CD4-positive, CD25-positive, alpha-beta regulatory T cell (primary cell): Measurements from ENCODE around the gene C16orf87. TPM values are rescaled to one million over a fixed set of nuclear protein-coding genes. Genes with fewer than 3 reads are reported as not detected.
"Not testable (repeated sequence)": the region's sequence is repeated elsewhere in the genome, so short reads cannot be mapped to it uniquely, and the experiment has no call there.

Experiments
- ATAC-seq, 2 donors: fragments of 150-1000 bp; cut with Tn5 transposase; one replicate each; pipeline ENCODE4 v1.10.0; 2021; ENCODE audit warnings: low read depth in 2 of 2, moderate number of reproducible peaks in 2 of 2, moderate library complexity in 1 of 2
- DNase-seq, 3 donors: peaks; one replicate each; pipeline versions ENCODE4 v3.0.0 to v3.0.0-alpha.2; 2012 to 2022; ENCODE audit warnings: mixed read lengths in 1 of 3
- H3K27ac ChIP-seq: one replicate; pipeline ENCODE4 v1.7.0; 2013; ENCODE audit warnings: mild to moderate bottlenecking, low read length; ENCODE audit not compliant: insufficient read depth, poor library complexity, severe bottlenecking
- H3K27me3 ChIP-seq: one replicate; pipeline ENCODE4 v1.7.0; 2013; ENCODE audit warnings: low read length; ENCODE audit not compliant: control insufficient read depth, insufficient read depth
- H3K36me3 ChIP-seq: one replicate; pipeline ENCODE4 v1.7.0; 2013; ENCODE audit warnings: mild to moderate bottlenecking, low read length, moderate library complexity; ENCODE audit not compliant: control insufficient read depth, insufficient read depth
- H3K4me1 ChIP-seq: 2 replicates; pipeline ENCODE4 v1.7.0; 2013; ENCODE audit warnings: mild to moderate bottlenecking, low read length; ENCODE audit not compliant: insufficient read depth, control insufficient read depth, poor library complexity, severe bottlenecking
- H3K4me3 ChIP-seq: one replicate; pipeline ENCODE4 v1.7.0; 2013; ENCODE audit warnings: low read depth, mild to moderate bottlenecking, low read length, moderate library complexity
- H3K9me3 ChIP-seq, 2 experiments: 1 replicate in 1 of 2; 2 replicates in 1 of 2; pipeline ENCODE4 v1.7.0; 2013; ENCODE audit warnings: low read length in 2 of 2, mild to moderate bottlenecking in 1 of 2, moderate library complexity in 1 of 2; ENCODE audit not compliant: control insufficient read depth in 2 of 2
- H3K27ac Mint-ChIP-seq, 3 donors: one replicate each; pipeline ENCODE4 v1.8.0; 2020 to 2022; ENCODE audit warnings: mild to moderate bottlenecking in 3 of 3, mixed read lengths in 3 of 3, moderate library complexity in 2 of 3
- H3K27me3 Mint-ChIP-seq: one replicate; pipeline ENCODE4 v1.8.0; 2022; ENCODE audit warnings: mild to moderate bottlenecking, mixed read lengths
- H3K36me3 Mint-ChIP-seq: one replicate; pipeline ENCODE4 v1.8.0; 2020; ENCODE audit warnings: mixed read lengths
- H3K4me1 Mint-ChIP-seq, 4 donors: one replicate each; pipeline ENCODE4 v1.8.0; 2020 to 2022; ENCODE audit warnings: mixed read lengths in 4 of 4, mild to moderate bottlenecking in 1 of 4
- H3K4me3 Mint-ChIP-seq, 4 donors: one replicate each; pipeline ENCODE4 v1.8.0; 2020 to 2022; ENCODE audit warnings: mild to moderate bottlenecking in 4 of 4, mixed read lengths in 4 of 4, moderate library complexity in 3 of 4
- H3K9me3 Mint-ChIP-seq, 7 donors: one replicate each; pipeline ENCODE4 v1.8.0; 2020 to 2022; ENCODE audit warnings: mixed read lengths in 7 of 7, mild to moderate bottlenecking in 3 of 7, moderate library complexity in 2 of 7
- polyA plus RNA-seq, 4 donors: library from polyadenylated mRNA; unstranded; fragments of 300-500 nt; fragmentation: Illumina TruSeq; gene quantifications; one replicate each; pipeline ENCODE4 v1.2.3, GENCODE V29; 2021
- total RNA-seq: library from RNA; stranded (reverse); gene quantifications from one replicate; pipeline ENCODE4 v1.2.3, GENCODE V29; 2022

C16orf87 gene
- 24.6 TPM for total RNA-seq
- 10 to 100 TPM; 13.1 to 22.6 (median 15.8) TPM for polyA plus RNA-seq

GRCh38 chr16:46830902-46831647 lies at the start of gene C16orf87:
TSS of gene C16orf87 (minus strand) at chr16:46831180. CDS start at chr16:46831149, 31 bp downstream.
- H3K27ac Mint-ChIP-seq: peak within 1 kb of the TSS; percentile 95 to 96 (median 96)

GRCh38 chr16:46875243-46875642 lies 44.3 kb upstream of the C16orf87 start:
- DNase-seq (no peak), ATAC-seq (no peak)
- no peaks in the 10 kb centered on the region for H3K27me3 ChIP-seq
- no peaks in the 10 kb centered on the region for H3K9me3 Mint-ChIP-seq
- peaks cover 9% of the 10 kb centered on the region for H3K27me3 Mint-ChIP-seq
- H3K27ac ChIP-seq: no peak overlapping the region
- no peaks in the 10 kb centered on the region for H3K4me1 ChIP-seq
- H3K36me3 ChIP-seq: no peaks in the 10 kb centered on the region
- no peaks in the 10 kb centered on the region for H3K9me3 ChIP-seq
- H3K4me1 Mint-ChIP-seq: no peaks in the 10 kb centered on the region
- H3K27ac Mint-ChIP-seq: no peak overlapping the region
- no peak overlapping the region for H3K4me3 Mint-ChIP-seq
- H3K4me3 ChIP-seq: no peak overlapping the region
- H3K36me3 Mint-ChIP-seq: no peaks in the 10 kb centered on the region

More at GRCh38 chr16:46830902-46831647, at the start of gene C16orf87:
- Histone ChIP-seq H3K27me3 (no peaks in the 10 kb centered on the region), H3K4me1 (peaks cover 33% of the 10 kb centered on the region), H3K27ac (peak within 1 kb of the TSS; percentile 78), H3K9me3 (no peaks in the 10 kb centered on the region), H3K4me3 (peak within 1 kb of the TSS; percentile 99), H3K36me3 (no peaks in the 10 kb centered on the region)
- no peaks in the 10 kb centered on the region for H3K36me3 Mint-ChIP-seq
- H3K4me3 Mint-ChIP-seq: peak within 1 kb of the TSS; percentile 93 to 99 (median 97)
- H3K4me1 Mint-ChIP-seq: peaks cover 19 to 39% (median 31%) of the 10 kb centered on the region in 4 donors
- ATAC-seq (peak; percentile 94), DNase-seq (peak; percentile 90 to 95 (median 92))
- H3K9me3 Mint-ChIP-seq: no peaks in the 10 kb centered on the region
- peaks cover 17% of the 10 kb centered on the region for H3K27me3 Mint-ChIP-seq

GRCh38 chr16:46873201-46873600 lies 42.2 kb upstream of the C16orf87 start:
- Histone ChIP-seq H3K9me3 (no peaks in the 10 kb centered on the region), H3K4me3 (no peak overlapping the region), H3K27me3 (no peaks in the 10 kb centered on the region), H3K36me3 (no peaks in the 10 kb centered on the region), H3K27ac (no peak overlapping the region), H3K4me1 (no peaks in the 10 kb centered on the region)
- Mint-ChIP-seq H3K4me3 (no peak overlapping the region), H3K9me3 (peaks cover 0 to 3% (median 0%) of the 10 kb centered on the region in 7 donors), H3K36me3 (no peaks in the 10 kb centered on the region), H3K27me3 (peaks cover 9% of the 10 kb centered on the region), H3K27ac (no peak overlapping the region), H3K4me1 (no peaks in the 10 kb centered on the region)
- ATAC-seq: no peak
- no peak for DNase-seq

GRCh38 chr16:46871597-46871996 lies 40.6 kb upstream of the C16orf87 start:
- ATAC-seq (no peak), DNase-seq (no peak)
- no peaks in the 10 kb centered on the region for H3K27me3 ChIP-seq
- H3K4me3 ChIP-seq: no peak overlapping the region
- Mint-ChIP-seq H3K36me3 (no peaks in the 10 kb centered on the region), H3K27me3 (peaks cover 9% of the 10 kb centered on the region), H3K9me3 (peaks cover 0 to 3% (median 0%) of the 10 kb centered on the region in 7 donors), H3K27ac (no peak overlapping the region), H3K4me1 (no peaks in the 10 kb centered on the region), H3K4me3 (no peak overlapping the region)
- no peaks in the 10 kb centered on the region for H3K9me3 ChIP-seq
- no peaks in the 10 kb centered on the region for H3K36me3 ChIP-seq
- H3K27ac ChIP-seq: no peak overlapping the region
- H3K4me1 ChIP-seq: no peaks in the 10 kb centered on the region

- DNase-seq, ATAC-seq, H3K36me3 Mint-ChIP-seq, H3K27ac Mint-ChIP-seq, H3K4me1 ChIP-seq, H3K36me3 ChIP-seq, H3K27ac ChIP-seq, H3K9me3 Mint-ChIP-seq, H3K27me3 Mint-ChIP-seq, H3K4me3 ChIP-seq, H3K4me1 Mint-ChIP-seq, H3K27me3 ChIP-seq, H3K4me3 Mint-ChIP-seq, H3K9me3 ChIP-seq: not testable (repeated sequence)
Observed at GRCh38 chr16:46868891-46869290, 37.9 kb upstream of the C16orf87 start.

- peaks cover 0 to 12% (median 10%) of the 10 kb centered on the region in 4 donors for H3K4me1 Mint-ChIP-seq
- not testable (repeated sequence) for H3K9me3 ChIP-seq, H3K36me3 Mint-ChIP-seq, H3K36me3 ChIP-seq, H3K4me3 Mint-ChIP-seq, ATAC-seq, H3K27me3 Mint-ChIP-seq, H3K4me1 ChIP-seq, H3K27ac Mint-ChIP-seq, H3K27me3 ChIP-seq, H3K4me3 ChIP-seq, H3K9me3 Mint-ChIP-seq, H3K27ac ChIP-seq, DNase-seq
Observed at GRCh38 chr16:46867486-46867885, 36.5 kb upstream of the C16orf87 start.

GRCh38 chr16:46866286-46866685 lies 35.3 kb upstream of the C16orf87 start:
- ATAC-seq: no peak
- no peak overlapping the region for H3K4me3 ChIP-seq
- H3K27me3 Mint-ChIP-seq: no peaks in the 10 kb centered on the region
- no peak for DNase-seq
- H3K9me3 ChIP-seq: no peaks in the 10 kb centered on the region
- H3K4me1 ChIP-seq: peaks cover 3% of the 10 kb centered on the region
- no peaks in the 10 kb centered on the region for H3K36me3 ChIP-seq
- H3K36me3 Mint-ChIP-seq: no peaks in the 10 kb centered on the region
- H3K27ac Mint-ChIP-seq: no peak overlapping the region
- peaks cover 0 to 14% (median 10%) of the 10 kb centered on the region in 4 donors for H3K4me1 Mint-ChIP-seq
- no peak overlapping the region for H3K4me3 Mint-ChIP-seq
- H3K27ac ChIP-seq: no peak overlapping the region
- H3K9me3 Mint-ChIP-seq: peaks cover 0 to 8% (median 0%) of the 10 kb centered on the region in 7 donors
- no peaks in the 10 kb centered on the region for H3K27me3 ChIP-seq
